ENCODE results near the gene TTC29. TPM values are rescaled to one million over a fixed set of nuclear protein-coding genes. Genes with fewer than 3 reads are reported as not detected.
"Not testable (repeated sequence)": the region's sequence is repeated elsewhere in the genome, so short reads cannot be mapped to it uniquely, and the experiment has no call there.

TTC29 gene
- polyA plus RNA-seq, 1 of the 3 experiments (the other 2 are of a cell fraction), result not detected

GRCh38 chr4:146674829-146675570 is 270.7 kb downstream of the TTC29 start (continued):
- TF ChIP-seq, protein P1, sequence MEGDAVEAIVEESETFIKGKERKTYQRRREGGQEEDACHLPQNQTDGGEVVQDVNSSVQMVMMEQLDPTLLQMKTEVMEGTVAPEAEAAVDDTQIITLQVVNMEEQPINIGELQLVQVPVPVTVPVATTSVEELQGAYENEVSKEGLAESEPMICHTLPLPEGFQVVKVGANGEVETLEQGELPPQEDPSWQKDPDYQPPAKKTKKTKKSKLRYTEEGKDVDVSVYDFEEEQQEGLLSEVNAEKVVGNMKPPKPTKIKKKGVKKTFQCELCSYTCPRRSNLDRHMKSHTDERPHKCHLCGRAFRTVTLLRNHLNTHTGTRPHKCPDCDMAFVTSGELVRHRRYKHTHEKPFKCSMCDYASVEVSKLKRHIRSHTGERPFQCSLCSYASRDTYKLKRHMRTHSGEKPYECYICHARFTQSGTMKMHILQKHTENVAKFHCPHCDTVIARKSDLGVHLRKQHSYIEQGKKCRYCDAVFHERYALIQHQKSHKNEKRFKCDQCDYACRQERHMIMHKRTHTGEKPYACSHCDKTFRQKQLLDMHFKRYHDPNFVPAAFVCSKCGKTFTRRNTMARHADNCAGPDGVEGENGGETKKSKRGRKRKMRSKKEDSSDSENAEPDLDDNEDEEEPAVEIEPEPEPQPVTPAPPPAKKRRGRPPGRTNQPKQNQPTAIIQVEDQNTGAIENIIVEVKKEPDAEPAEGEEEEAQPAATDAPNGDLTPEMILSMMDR (IDR thresholded peaks at IDR 0.05), result no peak
- TF ChIP-seq RXRA (IDR thresholded peaks at IDR 0.05; ENCODE audit: borderline replicate concordance, low read depth), result no peak

DNA sequence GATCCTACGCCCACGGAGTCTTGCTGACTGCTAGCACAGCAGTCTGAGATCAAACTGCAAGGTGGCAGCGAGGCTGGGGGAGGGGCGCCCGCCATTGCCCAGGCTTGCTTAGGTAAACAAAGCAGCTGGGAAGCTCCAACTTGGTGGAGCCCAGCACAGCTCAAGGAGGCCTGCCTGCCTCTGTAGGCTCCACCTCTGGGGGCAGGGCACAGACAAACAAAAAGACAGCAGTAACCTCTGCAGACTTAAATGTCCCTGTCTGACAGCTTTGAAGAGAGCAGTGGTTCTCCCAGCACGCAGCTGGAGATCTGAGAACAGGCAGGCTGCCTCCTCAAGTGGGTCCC is 281.7 kb downstream of the TTC29 start:
- H3K9me2 ChIP-seq; H3K4me1 ChIP-seq (ENCODE audit: control insufficient read depth in 1 of 2, insufficient read depth in 2 of 2, low read depth in 1 of 2, low read length in 1 of 2); H2AFZ ChIP-seq (ENCODE audit: low read depth); H3F3A ChIP-seq (replicated peaks; ENCODE audit: insufficient read depth); H3K9me3 ChIP-seq; H3K9ac ChIP-seq; H4K20me1 ChIP-seq (ENCODE audit: insufficient read depth); H3K27me3 ChIP-seq (ENCODE audit: insufficient read depth); CTCF ChIA-PET; H3K4me3 ChIP-seq (ENCODE audit: low read depth in 2 of 2, low read length in 1 of 2); H3K36me3 ChIP-seq (replicated peaks in 1 of 2; ENCODE audit: control insufficient read depth in 1 of 2, insufficient read depth in 2 of 2, low read length in 1 of 2); H3K4me2 ChIP-seq; H3K27ac ChIP-seq (ENCODE audit: low read depth in 2 of 2, low read length in 1 of 2); H3K79me2 ChIP-seq (ENCODE audit: insufficient read depth); POLR2A ChIA-PET; DNase-seq: not testable (repeated sequence)
- WGBS (ENCODE audit: low lambda C conversion rate), result 30% methylated on average over 6 of the region's 6 CpGs

DNA sequence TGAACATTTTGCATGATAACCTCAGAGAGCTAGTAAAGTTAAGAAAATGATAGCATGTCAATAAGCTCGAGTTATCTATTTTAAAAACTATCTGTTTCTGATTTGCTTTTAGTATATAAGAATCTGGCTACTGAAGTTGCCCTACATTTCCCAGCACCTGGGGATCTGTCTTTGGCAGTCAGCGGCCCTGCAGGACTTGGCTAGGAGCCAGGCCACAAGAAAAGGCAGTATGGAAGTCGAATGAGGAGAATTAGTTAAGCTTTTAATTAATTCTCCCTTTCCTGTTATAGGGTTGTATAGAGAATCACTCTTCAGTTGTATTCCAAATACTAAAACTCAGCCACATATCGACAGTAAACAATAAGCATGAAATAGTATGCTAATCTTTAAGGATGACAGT is 284.3 kb downstream of the TTC29 start:
- H3K4me3 ChIP-seq (ENCODE audit: low read depth in 2 of 2, low read length in 1 of 2), result no peak overlapping the region
- no peak overlapping the region for H3K9ac ChIP-seq
- H3K79me2 ChIP-seq (ENCODE audit: insufficient read depth), result no peaks in the 10 kb centered on the region
- no peak overlapping the region for H2AFZ ChIP-seq (ENCODE audit: low read depth)
- no peaks in the 10 kb centered on the region for H4K20me1 ChIP-seq (ENCODE audit: insufficient read depth)
- ChIA-PET POLR2A (no interaction called here), CTCF (no interaction called here)
- WGBS (ENCODE audit: low lambda C conversion rate), result 15% methylated on average over 4 of the region's 4 CpGs
- H3K9me3 ChIP-seq, result no peaks in the 10 kb centered on the region
- no peak overlapping the region for H3K4me2 ChIP-seq
- no peaks in the 10 kb centered on the region for H3K27me3 ChIP-seq (ENCODE audit: insufficient read depth)
- no peaks in the 10 kb centered on the region for H3K9me2 ChIP-seq
- no peaks in the 10 kb centered on the region for H3F3A ChIP-seq (replicated peaks; ENCODE audit: insufficient read depth)
- DNase-seq, result no peak
- TF ChIP-seq JUND (IDR thresholded peaks at IDR 0.05) (no peak), NFIC (IDR thresholded peaks at IDR 0.05; ENCODE audit: borderline replicate concordance) (no peak), GABPA (IDR thresholded peaks at IDR 0.05; ENCODE audit: low read depth) (no peak), EP300 (IDR thresholded peaks at IDR 0.05; ENCODE audit: borderline replicate concordance in 1 of 2, low read depth in 1 of 2, low read length in 1 of 2) (no peak), USF2 (IDR thresholded peaks at IDR 0.05; ENCODE audit: borderline replicate concordance, low read depth, low read length) (no peak), SIN3A (IDR thresholded peaks at IDR 0.05; ENCODE audit: borderline replicate concordance, low read depth, low read length) (no peak), FOXJ3 (CRISPR knock-in tag; IDR thresholded peaks at IDR 0.05) (no peak), TAF1 (IDR thresholded peaks at IDR 0.05; ENCODE audit: borderline replicate concordance, low read depth, low read length) (no peak), RFX5 (IDR thresholded peaks at IDR 0.05; ENCODE audit: low read length) (no peak), MEF2A (IDR thresholded peaks at IDR 0.05; ENCODE audit: borderline replicate concordance, low read depth) (no peak), YY1 (IDR thresholded peaks at IDR 0.05; ENCODE audit: low read depth) (no peak), TEAD4 (IDR thresholded peaks at IDR 0.05; ENCODE audit: borderline replicate concordance, insufficient read depth) (no peak)
- TF ChIP-seq, protein P1 (IDR thresholded peaks at IDR 0.05), result no peak
- TF ChIP-seq, protein P2, sequence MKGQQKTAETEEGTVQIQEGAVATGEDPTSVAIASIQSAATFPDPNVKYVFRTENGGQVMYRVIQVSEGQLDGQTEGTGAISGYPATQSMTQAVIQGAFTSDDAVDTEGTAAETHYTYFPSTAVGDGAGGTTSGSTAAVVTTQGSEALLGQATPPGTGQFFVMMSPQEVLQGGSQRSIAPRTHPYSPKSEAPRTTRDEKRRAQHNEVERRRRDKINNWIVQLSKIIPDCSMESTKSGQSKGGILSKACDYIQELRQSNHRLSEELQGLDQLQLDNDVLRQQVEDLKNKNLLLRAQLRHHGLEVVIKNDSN (IDR thresholded peaks at IDR 0.05; ENCODE audit: borderline replicate concordance, low read depth), result no peak
- TF ChIP-seq, protein P3, sequence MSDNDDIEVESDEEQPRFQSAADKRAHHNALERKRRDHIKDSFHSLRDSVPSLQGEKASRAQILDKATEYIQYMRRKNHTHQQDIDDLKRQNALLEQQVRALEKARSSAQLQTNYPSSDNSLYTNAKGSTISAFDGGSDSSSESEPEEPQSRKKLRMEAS (IDR thresholded peaks at IDR 0.05; ENCODE audit: low read depth), result no peak
- TF ChIP-seq, protein P4, sequence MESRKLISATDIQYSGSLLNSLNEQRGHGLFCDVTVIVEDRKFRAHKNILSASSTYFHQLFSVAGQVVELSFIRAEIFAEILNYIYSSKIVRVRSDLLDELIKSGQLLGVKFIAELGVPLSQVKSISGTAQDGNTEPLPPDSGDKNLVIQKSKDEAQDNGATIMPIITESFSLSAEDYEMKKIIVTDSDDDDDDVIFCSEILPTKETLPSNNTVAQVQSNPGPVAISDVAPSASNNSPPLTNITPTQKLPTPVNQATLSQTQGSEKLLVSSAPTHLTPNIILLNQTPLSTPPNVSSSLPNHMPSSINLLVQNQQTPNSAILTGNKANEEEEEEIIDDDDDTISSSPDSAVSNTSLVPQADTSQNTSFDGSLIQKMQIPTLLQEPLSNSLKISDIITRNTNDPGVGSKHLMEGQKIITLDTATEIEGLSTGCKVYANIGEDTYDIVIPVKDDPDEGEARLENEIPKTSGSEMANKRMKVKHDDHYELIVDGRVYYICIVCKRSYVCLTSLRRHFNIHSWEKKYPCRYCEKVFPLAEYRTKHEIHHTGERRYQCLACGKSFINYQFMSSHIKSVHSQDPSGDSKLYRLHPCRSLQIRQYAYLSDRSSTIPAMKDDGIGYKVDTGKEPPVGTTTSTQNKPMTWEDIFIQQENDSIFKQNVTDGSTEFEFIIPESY (IDR thresholded peaks at IDR 0.05; ENCODE audit: borderline replicate concordance, low read depth), result no peak
- no peaks in the 10 kb centered on the region; a peak in 1 of 4 replicates for H3K4me1 ChIP-seq (ENCODE audit: control insufficient read depth in 1 of 2, insufficient read depth in 2 of 2, low read depth in 1 of 2, low read length in 1 of 2)
- H3K36me3 ChIP-seq (replicated peaks in 1 of 2; ENCODE audit: control insufficient read depth in 1 of 2, insufficient read depth in 2 of 2, low read length in 1 of 2), result no peaks in the 10 kb centered on the region
- H3K27ac ChIP-seq (ENCODE audit: low read depth in 2 of 2, low read length in 1 of 2), result no peak overlapping the region

All from SK-N-SH (cell line).